Smooth muscle cell (in vitro differentiated cells): ENCODE results near the gene LRRC61. TPM values are rescaled to one million over a fixed set of nuclear protein-coding genes. Genes with fewer than 3 reads are reported as not detected.

ENCODE experiments used
- DNase-seq: peaks from one replicate; lab custom pipeline; 2025; ENCODE audit not compliant: unreplicated experiment; lab: John Stamatoyannopoulos, UW
- H2AFZ ChIP-seq: fragments of 200-600 bp; sonication (generic); 2 replicates; pipeline ENCODE4 v1.6.0; 2016; ENCODE audit warnings: antibody characterized with exemption, low read depth, mild to moderate bottlenecking
- H3F3A ChIP-seq: fragments of 200-600 bp; sonication (generic); 2 replicates; pipeline ENCODE4 v1.6.0; 2017; ENCODE audit warnings: antibody characterized with exemption, low read depth
- H3K27ac ChIP-seq: fragments of 200-600 bp; sonication (generic); 2 replicates; pipeline ENCODE4 v1.5.1; 2016; ENCODE audit warnings: low read depth, mild to moderate bottlenecking
- H3K27me3 ChIP-seq: fragments of 200-600 bp; sonication (generic); 2 replicates; pipeline ENCODE4 v1.6.1; 2016; ENCODE audit warnings: low read depth, mild to moderate bottlenecking
- H3K36me3 ChIP-seq: fragments of 200-600 bp; sonication (generic); 2 replicates; pipeline ENCODE4 v1.5.1; 2016; ENCODE audit warnings: low read depth
- H3K4me1 ChIP-seq: fragments of 200-600 bp; sonication (generic); 2 replicates; pipeline ENCODE4 v1.5.1; 2016; ENCODE audit warnings: low read depth
- H3K4me2 ChIP-seq: fragments of 200-600 bp; sonication (generic); 2 replicates; pipeline ENCODE4 v1.6.0; 2016; ENCODE audit warnings: mild to moderate bottlenecking
- H3K4me3 ChIP-seq: fragments of 200-600 bp; sonication (generic); 2 replicates; pipeline ENCODE4 v1.5.1; 2016; ENCODE audit warnings: mild to moderate bottlenecking
- H3K79me2 ChIP-seq: fragments of 200-600 bp; sonication (generic); 2 replicates; pipeline ENCODE4 v1.6.0; 2016; ENCODE audit warnings: low read depth, mild to moderate bottlenecking
- H3K9ac ChIP-seq: fragments of 200-600 bp; sonication (generic); 2 replicates; pipeline ENCODE4 v1.6.0; 2016; ENCODE audit warnings: low read depth
- H3K9me3 ChIP-seq: fragments of 200-600 bp; sonication (generic); replicated peaks from 2 replicates; pipeline ENCODE4 v1.5.1; 2016; ENCODE audit warnings: low read depth
- H4K20me1 ChIP-seq: fragments of 200-600 bp; sonication (generic); 2 replicates; pipeline ENCODE4 v1.6.0; 2016; ENCODE audit warnings: low read depth
- CTCF ChIP-seq: fragments of 200-600 bp; sonication (generic); IDR thresholded peaks from 2 replicates; pipeline ENCODE4 v1.5.1; 2017; ENCODE audit warnings: borderline replicate concordance, mild to moderate bottlenecking, antibody characterized with exemption; ENCODE audit not compliant: insufficient read depth, poor library complexity, severe bottlenecking
- WGBS: methylation state at CpG from one replicate; pipeline ENCODE4 v1.1.7; 2016; ENCODE audit warnings: low lambda C conversion rate; 5-methylcytosine and 5-hydroxymethylcytosine counted together
- polyA plus RNA-seq: library from polyadenylated mRNA; unstranded; fragments of >200 nt; fragmentation: Nextera tagmentation; extraction: Ambion mirVana; gene quantifications from 2 replicates; pipeline ENCODE4 v1.2.1, GENCODE V29; 2016
- total RNA-seq: library from RNA; depleted of rRNA; stranded (reverse); fragments of >200 nt; gene quantifications from 2 replicates; pipeline ENCODE4 v1.2.3, GENCODE V29; 2014

The LRRC61 gene
- total and polyA plus RNA-seq, 2 experiments from 2014 or later, result 6.9 to 14.7 TPM

- Histone ChIP-seq H3K4me3 (no peak overlapping the region), H3K79me2 (no peaks in the 10 kb centered on the region), H3K36me3 (no peaks in the 10 kb centered on the region), H3F3A (no peaks in the 10 kb centered on the region), H3K27me3 (no peaks in the 10 kb centered on the region), H3K4me1 (peaks cover 5% of the 10 kb centered on the region), H3K4me2 (no peak overlapping the region), H3K9me3 (no peaks in the 10 kb centered on the region), H3K27ac (no peak overlapping the region), H2AFZ (no peak overlapping the region), H3K9ac (no peak overlapping the region), H4K20me1 (no peaks in the 10 kb centered on the region)
- DNase-seq, result no peak
- no peak for TF ChIP-seq CTCF
- 87% methylated on average over 22 of the region's 22 CpGs for WGBS
Measured at GRCh38 chr7:150329331-150330120, 6.4 kb downstream of the LRRC61 start.

DNA sequence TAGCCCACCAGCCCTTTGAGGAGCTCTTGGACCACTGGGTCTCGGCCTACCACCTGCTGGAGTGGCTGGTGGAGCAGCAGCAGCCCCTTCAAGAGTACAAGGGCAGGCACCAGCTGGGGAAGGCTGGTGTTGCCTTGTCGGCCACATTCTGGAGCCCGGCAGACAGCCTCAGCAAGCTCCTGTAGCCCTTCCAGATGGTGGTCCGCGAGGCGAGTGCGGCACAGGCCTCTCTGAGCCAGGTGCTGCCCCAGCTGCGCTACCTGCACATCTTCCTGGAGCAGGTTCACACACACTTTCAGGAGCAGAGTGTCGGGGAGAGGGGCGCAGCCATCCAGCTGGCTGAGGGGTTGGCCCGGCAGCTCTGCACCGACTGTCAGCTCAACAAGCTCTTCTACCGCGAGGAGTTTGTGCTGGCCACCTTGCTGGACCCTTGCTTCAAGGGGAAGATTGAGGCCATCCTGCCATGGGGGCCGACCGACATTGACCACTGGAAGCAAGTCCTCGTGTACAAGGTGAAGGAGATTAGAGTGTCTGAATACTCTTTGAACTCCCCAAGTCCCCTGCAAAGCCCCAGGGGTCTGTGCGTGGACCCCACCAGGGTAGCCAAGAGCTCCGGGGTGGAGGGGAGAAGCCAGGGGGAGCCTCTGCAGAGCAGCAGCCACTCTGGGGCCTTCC, 7.2 kb downstream of the LRRC61 start:
- DNase-seq, result no peak
- WGBS, result 97% methylated on average over 19 of the region's 19 CpGs
- H3F3A ChIP-seq, result no peaks in the 10 kb centered on the region
- H4K20me1 ChIP-seq, result no peaks in the 10 kb centered on the region
- no peak overlapping the region for H3K27ac ChIP-seq
- H3K4me3 ChIP-seq, result no peak overlapping the region
- no peaks in the 10 kb centered on the region for H3K9me3 ChIP-seq
- no peaks in the 10 kb centered on the region for H3K79me2 ChIP-seq
- no peak overlapping the region for H3K4me2 ChIP-seq
- no peaks in the 10 kb centered on the region for H3K27me3 ChIP-seq
- peaks cover 3% of the 10 kb centered on the region for H3K4me1 ChIP-seq
- no peak for TF ChIP-seq CTCF
- H2AFZ ChIP-seq, result no peak overlapping the region
- H3K36me3 ChIP-seq, result no peaks in the 10 kb centered on the region
- no peak overlapping the region for H3K9ac ChIP-seq

GRCh38 chr7:150332852-150333635, 9.9 kb downstream of the LRRC61 start:
- Histone ChIP-seq H3K36me3 (no peaks in the 10 kb centered on the region), H3K4me2 (no peak overlapping the region), H3K27me3 (no peaks in the 10 kb centered on the region), H2AFZ (no peak overlapping the region), H3K9me3 (no peaks in the 10 kb centered on the region), H4K20me1 (no peaks in the 10 kb centered on the region), H3K79me2 (no peaks in the 10 kb centered on the region), H3K4me1 (peaks cover 3% of the 10 kb centered on the region), H3K27ac (no peak overlapping the region), H3K4me3 (no peak overlapping the region), H3K9ac (no peak overlapping the region), H3F3A (no peaks in the 10 kb centered on the region)
- no peak for DNase-seq
- no peak for TF ChIP-seq CTCF
- WGBS, result 89% methylated on average over 18 of the region's 18 CpGs
